ENCODE data around the gene CACNA2D2. TPM values are rescaled to one million over a fixed set of nuclear protein-coding genes. Genes with fewer than 3 reads are reported as not detected.
A peak's percentile ranks its signal among the peaks of the same experiment; 100 is the strongest.

CACNA2D2 gene
- total and polyA plus RNA-seq, 2 of the 13 experiments (the other 11 are each of a cell fraction or from before 2014, with no cell fraction given): not detected

DNA sequence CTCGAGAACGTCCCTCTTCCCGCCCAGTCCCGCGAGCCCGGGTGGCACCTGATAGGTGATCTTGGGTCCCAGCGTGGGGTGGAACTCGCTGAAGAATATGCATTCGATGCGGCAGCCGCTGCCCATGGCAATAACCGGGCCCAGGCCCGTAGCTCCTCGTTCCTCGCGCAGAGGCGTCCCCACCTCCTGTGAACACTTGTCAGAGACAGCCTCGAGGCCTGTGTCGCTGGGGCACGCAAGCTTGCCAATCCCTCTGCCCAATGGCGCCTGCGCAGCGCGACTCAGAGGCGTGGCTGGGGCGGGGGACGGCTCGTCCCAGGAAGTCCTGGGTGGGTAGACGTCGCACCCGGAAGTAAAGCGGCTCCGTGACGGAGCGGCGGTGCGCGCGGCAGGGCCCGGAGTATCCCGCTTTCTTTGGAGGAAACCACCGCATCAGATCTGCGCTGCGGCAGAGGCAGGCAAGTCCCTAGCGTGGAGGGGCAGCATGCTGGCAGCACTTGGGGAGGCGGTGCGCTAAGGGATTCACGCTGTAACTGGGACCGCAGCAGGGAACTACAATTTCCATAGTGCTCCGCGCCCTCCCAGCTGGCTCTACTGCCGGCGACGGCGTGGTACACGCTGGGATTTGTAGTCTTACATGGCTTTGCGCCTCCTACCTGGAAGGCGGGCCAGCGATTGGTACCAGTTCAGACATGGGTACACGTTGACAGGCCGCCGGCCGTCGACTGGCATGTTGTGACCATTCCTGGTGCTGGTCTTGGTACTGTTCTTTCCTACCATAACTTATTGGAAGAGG, 152.7 kb downstream of the CACNA2D2 start, which contains the start of the genes CYB561D2 and NPRL2 (continued):
- TF ChIP-seq, protein P1, sequence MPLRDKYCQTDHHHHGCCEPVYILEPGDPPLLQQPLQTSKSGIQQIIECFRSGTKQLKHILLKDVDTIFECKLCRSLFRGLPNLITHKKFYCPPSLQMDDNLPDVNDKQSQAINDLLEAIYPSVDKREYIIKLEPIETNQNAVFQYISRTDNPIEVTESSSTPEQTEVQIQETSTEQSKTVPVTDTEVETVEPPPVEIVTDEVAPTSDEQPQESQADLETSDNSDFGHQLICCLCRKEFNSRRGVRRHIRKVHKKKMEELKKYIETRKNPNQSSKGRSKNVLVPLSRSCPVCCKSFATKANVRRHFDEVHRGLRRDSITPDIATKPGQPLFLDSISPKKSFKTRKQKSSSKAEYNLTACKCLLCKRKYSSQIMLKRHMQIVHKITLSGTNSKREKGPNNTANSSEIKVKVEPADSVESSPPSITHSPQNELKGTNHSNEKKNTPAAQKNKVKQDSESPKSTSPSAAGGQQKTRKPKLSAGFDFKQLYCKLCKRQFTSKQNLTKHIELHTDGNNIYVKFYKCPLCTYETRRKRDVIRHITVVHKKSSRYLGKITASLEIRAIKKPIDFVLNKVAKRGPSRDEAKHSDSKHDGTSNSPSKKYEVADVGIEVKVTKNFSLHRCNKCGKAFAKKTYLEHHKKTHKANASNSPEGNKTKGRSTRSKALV (CRISPR knock-in tag; IDR thresholded peaks at IDR 0.05): peak; percentile 46; the same call in 1 of the 2 replicates
- TF ChIP-seq SP4 (CRISPR knock-in tag; IDR thresholded peaks at IDR 0.05) (peak; percentile 88), DNMT1 (CRISPR knock-in tag; IDR thresholded peaks at IDR 0.05) (0 out of 2 replicates have a peak, but pooled peaks have one; percentile 29), ZNF724P (CRISPR knock-in tag; IDR thresholded peaks at IDR 0.05; ENCODE audit: borderline replicate concordance) (peak; percentile 94), PAWR (CRISPR knock-in tag; IDR thresholded peaks at IDR 0.05; ENCODE audit: borderline replicate concordance) (no peak), ZSCAN9 (CRISPR knock-in tag; IDR thresholded peaks at IDR 0.05; ENCODE audit: borderline replicate concordance) (peak; percentile 89), PBX3 (CRISPR knock-in tag; IDR thresholded peaks at IDR 0.05; ENCODE audit: borderline replicate concordance) (no peak), NR2C2 (CRISPR knock-in tag; IDR thresholded peaks at IDR 0.05; ENCODE audit: borderline replicate concordance) (peak; percentile 98), HDAC6 (IDR thresholded peaks at IDR 0.05; ENCODE audit: low read depth, low read length) (no peak), ZNF24 (IDR thresholded peaks at IDR 0.05) (no peak), ZSCAN20 (CRISPR knock-in tag; IDR thresholded peaks at IDR 0.05; ENCODE audit: borderline replicate concordance) (no peak), NFIB (CRISPR knock-in tag; IDR thresholded peaks at IDR 0.05; ENCODE audit: borderline replicate concordance) (no peak), SETDB1 (CRISPR knock-in tag; IDR thresholded peaks at IDR 0.05; ENCODE audit: borderline replicate concordance) (peak; percentile 25; the same call in 1 of the 2 replicates)
- TF ChIP-seq, protein P2, sequence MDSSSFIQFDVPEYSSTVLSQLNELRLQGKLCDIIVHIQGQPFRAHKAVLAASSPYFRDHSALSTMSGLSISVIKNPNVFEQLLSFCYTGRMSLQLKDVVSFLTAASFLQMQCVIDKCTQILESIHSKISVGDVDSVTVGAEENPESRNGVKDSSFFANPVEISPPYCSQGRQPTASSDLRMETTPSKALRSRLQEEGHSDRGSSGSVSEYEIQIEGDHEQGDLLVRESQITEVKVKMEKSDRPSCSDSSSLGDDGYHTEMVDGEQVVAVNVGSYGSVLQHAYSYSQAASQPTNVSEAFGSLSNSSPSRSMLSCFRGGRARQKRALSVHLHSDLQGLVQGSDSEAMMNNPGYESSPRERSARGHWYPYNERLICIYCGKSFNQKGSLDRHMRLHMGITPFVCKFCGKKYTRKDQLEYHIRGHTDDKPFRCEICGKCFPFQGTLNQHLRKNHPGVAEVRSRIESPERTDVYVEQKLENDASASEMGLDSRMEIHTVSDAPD (CRISPR knock-in tag; IDR thresholded peaks at IDR 0.05): peak; percentile 79; the same call in 1 of the 2 replicates
- TF ChIP-seq, protein P3, sequence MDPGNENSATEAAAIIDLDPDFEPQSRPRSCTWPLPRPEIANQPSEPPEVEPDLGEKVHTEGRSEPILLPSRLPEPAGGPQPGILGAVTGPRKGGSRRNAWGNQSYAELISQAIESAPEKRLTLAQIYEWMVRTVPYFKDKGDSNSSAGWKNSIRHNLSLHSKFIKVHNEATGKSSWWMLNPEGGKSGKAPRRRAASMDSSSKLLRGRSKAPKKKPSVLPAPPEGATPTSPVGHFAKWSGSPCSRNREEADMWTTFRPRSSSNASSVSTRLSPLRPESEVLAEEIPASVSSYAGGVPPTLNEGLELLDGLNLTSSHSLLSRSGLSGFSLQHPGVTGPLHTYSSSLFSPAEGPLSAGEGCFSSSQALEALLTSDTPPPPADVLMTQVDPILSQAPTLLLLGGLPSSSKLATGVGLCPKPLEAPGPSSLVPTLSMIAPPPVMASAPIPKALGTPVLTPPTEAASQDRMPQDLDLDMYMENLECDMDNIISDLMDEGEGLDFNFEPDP (CRISPR knock-in tag; conservative IDR thresholded peaks at IDR 0.05): peak; percentile 92; the same call in 1 of the 2 replicates
- TF ChIP-seq, protein P4, sequence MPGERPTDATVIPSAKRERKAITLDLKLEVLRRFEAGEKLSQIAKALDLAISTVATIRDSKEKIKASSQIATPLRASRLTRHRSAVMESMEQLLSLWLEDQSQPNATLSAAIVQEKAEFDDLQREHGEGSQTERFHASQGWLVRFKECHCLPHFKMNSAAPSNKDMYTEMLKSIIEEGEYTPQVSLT (CRISPR knock-in tag; IDR thresholded peaks at IDR 0.05; ENCODE audit: borderline replicate concordance, low read depth): no peak
- TF ChIP-seq, protein P5, sequence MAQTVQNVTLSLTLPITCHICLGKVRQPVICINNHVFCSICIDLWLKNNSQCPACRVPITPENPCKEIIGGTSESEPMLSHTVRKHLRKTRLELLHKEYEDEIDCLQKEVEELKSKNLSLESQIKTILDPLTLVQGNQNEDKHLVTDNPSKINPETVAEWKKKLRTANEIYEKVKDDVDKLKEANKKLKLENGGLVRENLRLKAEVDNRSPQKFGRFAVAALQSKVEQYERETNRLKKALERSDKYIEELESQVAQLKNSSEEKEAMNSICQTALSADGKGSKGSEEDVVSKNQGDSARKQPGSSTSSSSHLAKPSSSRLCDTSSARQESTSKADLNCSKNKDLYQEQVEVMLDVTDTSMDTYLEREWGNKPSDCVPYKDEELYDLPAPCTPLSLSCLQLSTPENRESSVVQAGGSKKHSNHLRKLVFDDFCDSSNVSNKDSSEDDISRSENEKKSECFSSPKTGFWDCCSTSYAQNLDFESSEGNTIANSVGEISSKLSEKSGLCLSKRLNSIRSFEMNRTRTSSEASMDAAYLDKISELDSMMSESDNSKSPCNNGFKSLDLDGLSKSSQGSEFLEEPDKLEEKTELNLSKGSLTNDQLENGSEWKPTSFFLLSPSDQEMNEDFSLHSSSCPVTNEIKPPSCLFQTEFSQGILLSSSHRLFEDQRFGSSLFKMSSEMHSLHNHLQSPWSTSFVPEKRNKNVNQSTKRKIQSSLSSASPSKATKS (CRISPR knock-in tag; IDR thresholded peaks at IDR 0.05): no peak

All from HepG2 (cell line).